Type B pancreatic cell (in vitro differentiated cells): ENCODE results near the gene DERL3. TPM values are rescaled to one million over a fixed set of nuclear protein-coding genes. Genes with fewer than 3 reads are reported as not detected.

Experiments used
- DNase-seq: peaks from one replicate; pipeline ENCODE4 v3.0.0; 2021; ENCODE audit warnings: mixed read lengths; ENCODE audit not compliant: unreplicated experiment; ENCODE audit errors: extremely low spot score
- H3K27ac Mint-ChIP-seq: 2 replicates; pipeline ENCODE4 v1.8.0; 2021; ENCODE audit warnings: mild to moderate bottlenecking, mixed read lengths
- H3K27me3 Mint-ChIP-seq: 2 replicates; pipeline ENCODE4 v1.8.0; 2021; ENCODE audit warnings: mixed read lengths
- H3K36me3 Mint-ChIP-seq: 2 replicates; pipeline ENCODE4 v1.8.0; 2021; ENCODE audit warnings: mixed read lengths
- H3K4me1 Mint-ChIP-seq: one replicate; pipeline ENCODE4 v1.8.0; 2021; ENCODE audit warnings: mixed read lengths; ENCODE audit not compliant: unreplicated experiment
- H3K4me3 Mint-ChIP-seq: 2 replicates; pipeline ENCODE4 v1.8.0; 2021; ENCODE audit warnings: mild to moderate bottlenecking, mixed read lengths
- H3K9me3 Mint-ChIP-seq: 2 replicates; pipeline ENCODE4 v1.8.0; 2021; ENCODE audit warnings: mixed read lengths
- CTCF ChIP-seq: fragments of 200-600 bp; sonication (generic); conservative IDR thresholded peaks from 2 replicates; pipeline ENCODE4 v1.5.0; 2021; ENCODE audit warnings: antibody characterized with exemption, mild to moderate bottlenecking
- total RNA-seq: library from RNA; stranded (reverse); gene quantifications from 2 replicates; pipeline ENCODE4 v1.2.1, GENCODE V29; 2021; ENCODE audit warnings: low replicate concordance

DERL3 gene
- total RNA-seq, 1 donor from 2014 or later = 9.5 TPM

- peaks cover 7% of the 10 kb centered on the region for H3K36me3 Mint-ChIP-seq
- H3K27me3 Mint-ChIP-seq = no peaks in the 10 kb centered on the region
- H3K27ac Mint-ChIP-seq = peak overlapping the region; percentile 80
- H3K9me3 Mint-ChIP-seq = no peaks in the 10 kb centered on the region
- no peak for DNase-seq
- peak overlapping the region; percentile 95 for H3K4me3 Mint-ChIP-seq
- peaks cover 42% of the 10 kb centered on the region for H3K4me1 Mint-ChIP-seq
- TF ChIP-seq CTCF = no peak
These were observed 51.3 kb downstream of the DERL3 start for GRCh38 chr22:23787600-23787896.

GRCh38 chr22:23786752-23787599 is 51.8 kb downstream of the DERL3 start, which contains the start of gene SMARCB1:
Gene SMARCB1 (plus strand): TSS chr22:23786966. CDS start chr22:23787170, 204 bp downstream.
- peaks cover 36% of the 10 kb centered on the region for H3K4me1 Mint-ChIP-seq
- peak within 1 kb of the TSS; percentile 91 for H3K27ac Mint-ChIP-seq
- no peaks in the 10 kb centered on the region for H3K9me3 Mint-ChIP-seq
- H3K36me3 Mint-ChIP-seq = peaks cover 6% of the 10 kb centered on the region
- DNase-seq = peak; percentile 90
- H3K27me3 Mint-ChIP-seq = no peaks in the 10 kb centered on the region
- peak within 1 kb of the TSS; percentile 95 for H3K4me3 Mint-ChIP-seq
- no peak for TF ChIP-seq CTCF

- Mint-ChIP-seq H3K4me1 (peaks cover 35% of the 10 kb centered on the region), H3K27me3 (no peaks in the 10 kb centered on the region), H3K27ac (peak overlapping the region; percentile 91), H3K4me3 (peak overlapping the region; percentile 95), H3K9me3 (no peaks in the 10 kb centered on the region), H3K36me3 (peaks cover 6% of the 10 kb centered on the region)
- TF ChIP-seq CTCF = no peak
- no peak for DNase-seq
These were observed 52.5 kb downstream of the DERL3 start for GRCh38 chr22:23786261-23786710.

Other genes with a start within 250 kb of the DERL3 start
- gene DRICH1, start 206.7 kb downstream of the DERL3 start, total RNA-seq = 0.43 and 1.00 TPM in 2 replicates
- gene RGL4, start 148.0 kb downstream of the DERL3 start, total RNA-seq = not detected in 2 replicates
- gene ZNF70, start 87.9 kb downstream of the DERL3 start, total RNA-seq = 10.7 and 12.3 TPM in 2 replicates
- 0.92 TPM in 1 of 2 replicates, not detected in the other for gene VPREB3, start 84.6 kb downstream of the DERL3 start, total RNA-seq
- gene C22orf15, start 76.0 kb downstream of the DERL3 start, total RNA-seq = 1.7 TPM in 1 of 2 replicates, not detected in the other
- 87.2 and 156 TPM in 2 replicates for gene CHCHD10, start 71.0 kb downstream of the DERL3 start, total RNA-seq
- gene MMP11, start 66.2 kb downstream of the DERL3 start, total RNA-seq = 17.8 and 31.6 TPM in 2 replicates
- gene SMARCB1, start 52.0 kb downstream of the DERL3 start, total RNA-seq = 99.5 and 159 TPM in 2 replicates
- gene SLC2A11, start 18.9 kb upstream of the DERL3 start, total RNA-seq = 19.6 and 32.1 TPM in 2 replicates
- gene MIF, start 55.4 kb upstream of the DERL3 start, total RNA-seq = 436 and 570 TPM in 2 replicates
- gene GSTT2B, start 122.2 kb upstream of the DERL3 start, total RNA-seq = 0.50 TPM in 1 of 2 replicates, not detected in the other
- not detected in 2 replicates for gene DDTL, start 127.9 kb upstream of the DERL3 start, total RNA-seq
- 104 and 131 TPM in 2 replicates for gene DDT, start 135.4 kb upstream of the DERL3 start, total RNA-seq
- 1.3 TPM in 1 of 2 replicates, not detected in the other for gene GSTT2, start 141.1 kb upstream of the DERL3 start, total RNA-seq
- gene GSTT4, start 166.4 kb upstream of the DERL3 start, total RNA-seq = not detected in 2 replicates
- gene CABIN1, start 172.3 kb upstream of the DERL3 start, total RNA-seq = 57.1 and 73.9 TPM in 2 replicates